ENCODE data around the gene PBLD.

DNA sequence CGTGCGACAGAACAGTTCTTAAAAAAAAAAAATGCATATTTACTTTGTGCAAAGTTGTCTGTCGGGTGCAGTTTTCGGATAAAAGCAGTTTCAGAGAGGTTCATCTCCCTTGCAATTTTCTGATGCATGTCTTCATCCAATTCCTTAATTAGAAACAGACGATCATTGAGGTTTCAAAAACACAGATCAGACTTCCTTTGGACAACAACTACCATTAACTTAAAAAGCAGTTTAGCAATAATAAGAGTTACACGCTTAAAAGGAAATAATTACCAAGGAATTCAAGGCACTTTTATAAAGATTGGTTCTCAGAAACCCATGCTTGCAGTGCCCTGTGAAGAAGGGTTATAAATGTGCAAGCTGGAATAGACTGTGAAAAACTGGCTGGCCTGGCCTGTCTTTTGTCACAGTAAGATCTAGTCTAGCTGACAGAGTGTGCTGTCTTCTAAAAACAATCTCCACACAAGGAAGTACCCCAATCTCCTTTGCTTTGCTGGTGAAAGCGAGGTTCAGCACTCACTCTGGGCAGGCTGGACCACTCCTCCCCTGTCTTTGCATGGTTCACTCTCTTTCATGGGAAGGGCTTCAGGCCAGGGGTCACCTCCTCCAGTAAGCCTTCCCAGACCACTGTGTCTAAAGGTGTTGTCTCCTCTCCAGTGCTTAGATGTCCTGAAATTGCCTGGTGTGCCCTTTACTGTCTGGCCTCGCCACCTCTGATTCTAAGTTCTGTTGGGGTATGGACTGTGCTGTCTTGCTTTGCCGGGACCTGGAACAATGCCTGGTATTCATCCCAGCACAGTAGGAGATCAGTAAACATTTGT, 35.7 kb downstream of the PBLD start:
- TF ChIP-seq POLR2A (IDR thresholded peaks at IDR 0.05) (no peak), CTCF (IDR thresholded peaks at IDR 0.05) (no peak)

Measured in body of pancreas (tissue), 4 donors.